ENCODE data around the gene TAPBP.
A peak's percentile ranks its signal among the peaks of the same experiment; 100 is the strongest.

The TAPBP gene

DNA sequence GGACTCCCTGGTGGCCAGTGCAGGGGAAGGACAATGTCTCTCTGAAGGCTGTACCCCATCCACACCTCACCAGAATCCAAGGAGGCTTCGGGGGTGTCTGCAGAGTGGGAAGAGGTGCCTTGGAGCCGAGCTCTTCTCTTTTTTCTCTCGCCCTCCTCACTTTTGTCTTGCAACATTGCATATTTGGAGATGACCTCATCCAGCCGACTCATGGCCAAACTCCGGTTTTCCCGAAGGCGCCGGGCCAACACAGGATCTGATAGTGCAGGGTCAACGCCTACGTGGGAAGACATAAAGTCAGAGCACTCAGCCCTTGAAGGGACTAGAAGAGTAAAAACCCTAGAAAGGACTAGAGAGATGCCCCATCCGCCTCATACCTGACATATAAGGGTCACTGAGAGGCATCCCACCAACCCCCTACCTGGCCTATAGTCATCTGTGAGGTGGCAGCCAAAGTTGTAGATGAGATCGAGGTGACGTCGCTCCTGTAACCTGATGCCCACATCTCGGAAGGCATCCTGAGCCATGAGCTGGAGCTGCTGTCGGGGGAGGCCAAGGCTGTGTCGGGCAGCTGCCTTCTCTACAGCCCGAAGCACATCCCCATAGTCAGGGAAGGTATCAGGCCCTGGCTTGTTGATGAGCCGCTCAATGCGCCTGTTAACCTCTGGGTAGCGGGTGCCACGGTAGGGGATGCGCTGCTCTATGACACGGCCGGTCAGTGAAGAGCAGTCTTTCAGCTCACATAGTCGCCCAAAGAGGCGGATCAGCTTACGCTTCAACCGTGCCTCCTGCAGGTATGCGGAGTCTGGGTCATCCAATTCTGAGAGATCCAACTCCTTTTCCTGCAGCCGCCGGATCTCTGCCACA, 6.7 kb upstream of the TAPBP start:
- DNase-seq (ENCODE audit: extremely low read depth in 1 of 2, low read depth in 1 of 2): no peak

DNA sequence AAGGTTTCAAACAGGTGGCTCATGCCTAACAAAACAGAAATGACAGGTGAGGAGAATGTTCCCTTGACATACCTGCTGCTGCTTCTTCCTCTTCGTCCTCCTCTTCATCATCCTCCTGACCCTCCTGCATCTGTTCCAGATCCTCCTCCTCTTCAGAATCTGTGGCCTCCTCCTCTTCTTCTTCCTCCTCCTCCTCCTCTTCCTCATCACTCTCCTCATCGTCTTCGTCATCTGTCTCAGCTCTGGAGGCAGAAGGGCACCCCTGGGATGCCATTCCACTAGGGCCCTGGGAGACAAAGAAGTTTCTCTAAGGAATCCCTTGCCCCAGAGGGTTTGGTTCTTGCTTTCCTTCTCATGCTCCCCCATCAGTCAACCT, 6.0 kb upstream of the TAPBP start:
- no peak for DNase-seq (ENCODE audit: extremely low read depth in 1 of 2, low read depth in 1 of 2)

DNA sequence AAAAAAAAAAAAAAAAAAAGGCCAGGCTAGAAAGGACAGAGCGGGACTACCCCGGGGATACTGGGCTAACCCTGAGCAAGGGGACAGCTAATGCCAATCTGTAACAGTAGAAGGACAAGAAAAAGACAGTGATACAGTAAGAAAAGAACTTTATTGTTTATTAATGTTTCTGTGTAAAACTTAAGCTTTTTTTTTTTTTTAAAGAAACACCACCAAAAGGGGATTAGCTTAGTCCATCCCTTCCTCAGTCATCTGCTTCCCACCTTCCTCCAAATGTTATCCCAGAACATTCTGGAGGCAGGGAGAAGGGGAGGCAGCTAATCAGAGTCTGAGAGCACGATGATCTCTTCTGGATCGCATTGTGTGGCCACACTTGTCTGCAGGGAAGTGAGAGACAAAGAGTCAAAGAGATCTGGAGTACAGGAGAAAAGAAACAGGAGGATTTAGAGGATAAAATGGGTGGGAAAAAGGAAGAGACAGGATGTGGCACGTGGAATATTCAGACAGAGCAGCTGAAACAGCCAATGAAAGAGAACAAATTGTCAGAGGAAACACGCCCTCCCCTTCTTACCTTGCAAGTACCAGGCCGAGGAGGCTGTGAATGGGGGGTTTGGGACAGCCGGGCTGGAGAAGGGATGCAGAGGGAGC, 4.7 kb upstream of the TAPBP start:
- DNase-seq (ENCODE audit: extremely low read depth in 1 of 2, low read depth in 1 of 2): no peak

GRCh38 chr6:33317669-33318425, 4.0 kb upstream of the TAPBP start, which contains the start of gene ZBTB22:
Gene ZBTB22 (minus strand): TSS chr6:33317744. CDS start chr6:33316916, 828 bp downstream.
- peak; percentile 84 to 97 for DNase-seq (ENCODE audit: extremely low read depth in 1 of 2, low read depth in 1 of 2)

GRCh38 chr6:33317419-33317668, 3.5 kb upstream of the TAPBP start:
- DNase-seq (ENCODE audit: extremely low read depth in 1 of 2, low read depth in 1 of 2): no peak

GRCh38 chr6:33316603-33317418, 2.9 kb upstream of the TAPBP start:
- DNase-seq (ENCODE audit: extremely low read depth in 1 of 2, low read depth in 1 of 2): no peak

GRCh38 chr6:33315793-33316602, 2.1 kb upstream of the TAPBP start:
- no peak for DNase-seq (ENCODE audit: extremely low read depth in 1 of 2, low read depth in 1 of 2)

- DNase-seq (ENCODE audit: extremely low read depth in 1 of 2, low read depth in 1 of 2): no peak
Measured at GRCh38 chr6:33314943-33315792, 1.3 kb upstream of the TAPBP start.

GRCh38 chr6:33314515-33314942, 651 bp upstream of the TAPBP start:
- DNase-seq (ENCODE audit: extremely low read depth in 1 of 2, low read depth in 1 of 2): peak; percentile 39 to 47

GRCh38 chr6:33313105-33313708, 671 bp downstream of the TAPBP start:
- DNase-seq (ENCODE audit: extremely low read depth in 1 of 2, low read depth in 1 of 2): peak in 1 of 2 donors; percentile 47

GRCh38 chr6:33312361-33313104, 1.3 kb downstream of the TAPBP start:
- DNase-seq (ENCODE audit: extremely low read depth in 1 of 2, low read depth in 1 of 2): peak; percentile 50 to 72

- DNase-seq (ENCODE audit: extremely low read depth in 1 of 2, low read depth in 1 of 2): no peak
Measured at GRCh38 chr6:33306356-33306755, 7.5 kb downstream of the TAPBP start.

DNA sequence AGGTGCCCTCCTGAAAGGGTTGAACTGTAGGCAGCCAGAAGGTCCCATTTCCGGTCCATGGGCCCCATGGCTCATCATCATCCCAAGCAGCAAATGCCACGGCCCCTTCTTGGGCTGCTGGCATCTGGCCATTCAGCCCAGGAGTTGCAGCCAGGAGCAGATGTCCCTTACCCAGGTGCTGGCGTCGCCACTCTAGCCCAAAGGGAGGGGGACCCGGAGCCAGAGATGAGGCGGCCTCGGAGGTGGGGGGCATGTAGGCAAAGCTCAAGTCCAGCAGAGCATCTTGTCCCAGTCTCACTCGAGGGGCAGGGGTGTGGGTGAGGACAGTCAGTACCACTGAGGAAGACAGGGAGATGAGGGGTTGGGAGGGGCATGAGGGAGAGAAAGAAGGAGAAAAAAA, 8.8 kb downstream of the TAPBP start:
- DNase-seq (ENCODE audit: extremely low read depth in 1 of 2, low read depth in 1 of 2): no peak

GRCh38 chr6:33304216-33304615, 9.7 kb downstream of the TAPBP start:
- no peak for DNase-seq (ENCODE audit: extremely low read depth in 1 of 2, low read depth in 1 of 2)

- DNase-seq (ENCODE audit: extremely low read depth in 1 of 2, low read depth in 1 of 2): no peak
Measured at GRCh38 chr6:33301877-33302276, 12.0 kb downstream of the TAPBP start.

DNA sequence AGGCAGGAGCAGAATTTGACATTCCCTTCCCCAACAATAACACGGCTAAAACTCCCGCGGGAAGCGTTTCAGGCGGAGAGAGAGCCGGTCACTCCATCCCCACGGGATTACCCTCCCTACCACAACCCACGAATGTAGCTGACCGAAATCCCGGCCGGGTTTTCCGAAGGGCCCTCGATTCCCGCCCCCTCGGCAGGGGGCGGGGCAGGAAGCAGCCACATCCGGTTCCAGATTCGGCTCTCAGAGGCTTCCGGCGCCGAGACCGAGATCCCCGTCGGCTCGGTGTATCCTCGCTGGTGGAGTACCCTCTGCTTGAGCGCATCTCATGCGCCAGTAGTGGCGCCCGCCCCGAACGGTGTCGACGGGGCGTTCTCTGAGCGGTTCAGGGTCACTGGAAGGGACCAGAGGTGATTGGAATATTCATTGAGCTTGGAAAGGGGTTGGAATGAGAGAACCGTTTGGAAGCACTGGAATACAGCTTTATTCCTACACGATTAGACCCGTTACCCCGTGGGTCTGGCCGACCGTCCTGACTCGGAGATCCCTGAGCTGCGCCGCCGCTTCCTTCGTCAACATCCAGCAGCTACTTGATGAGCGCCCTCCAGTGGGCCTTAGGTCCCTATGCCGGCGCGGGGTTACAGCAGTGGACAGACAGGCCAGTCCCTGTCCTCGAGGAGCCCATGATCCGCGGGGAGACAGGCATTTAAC, 14.5 kb downstream of the TAPBP start:
- DNase-seq (ENCODE audit: extremely low read depth in 1 of 2, low read depth in 1 of 2): peak; percentile 84 to 89

DNA sequence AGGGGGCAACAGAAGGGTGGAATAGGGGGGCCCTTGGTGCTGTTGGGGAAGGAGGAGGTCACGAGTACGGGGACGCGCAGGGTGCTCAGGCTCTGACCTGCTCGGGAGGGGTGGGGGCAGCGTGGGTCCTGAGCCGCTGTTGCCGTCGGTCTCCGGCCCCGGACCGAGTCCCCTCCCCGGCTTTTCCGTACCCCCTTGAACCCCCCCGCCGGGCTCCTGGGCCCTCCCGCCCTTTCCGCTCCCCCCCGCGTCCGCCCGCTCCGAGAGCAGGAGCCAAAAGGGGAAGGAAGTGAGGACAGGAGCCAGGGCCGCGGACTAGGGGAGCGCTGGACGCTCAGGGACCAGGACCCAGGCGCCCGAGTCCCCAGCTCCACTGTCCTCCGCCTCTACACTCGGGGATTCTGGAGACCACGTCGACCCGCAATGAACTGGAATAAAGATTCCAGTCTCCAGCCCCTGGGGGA, 15.1 kb downstream of the TAPBP start, which contains the start of gene RGL2:
RGL2 (minus strand) TSS at position 170 of the 464 bp plus-strand sequence. CDS start 332 bp downstream, outside the sequence.
- no peak for DNase-seq (ENCODE audit: extremely low read depth in 1 of 2, low read depth in 1 of 2)
